Measurements from ENCODE around the gene ERH.

ERH gene

GRCh38 chr14:69355154-69355597, 42.9 kb downstream of the ERH start:
- no peak for DNase-seq

- peak; percentile 59 to 72 for DNase-seq
Measured at GRCh38 chr14:69354383-69355153, 43.5 kb downstream of the ERH start.

GRCh38 chr14:69353168-69353567, 44.9 kb downstream of the ERH start:
- no peak for DNase-seq

GRCh38 chr14:69351911-69352310, 46.2 kb downstream of the ERH start:
- DNase-seq, result no peak

GRCh38 chr14:69351385-69351784, 46.7 kb downstream of the ERH start:
- no peak for DNase-seq

GRCh38 chr14:69350892-69351291, 47.2 kb downstream of the ERH start:
- no peak for DNase-seq

GRCh38 chr14:69349091-69349777, 48.9 kb downstream of the ERH start:
- DNase-seq, result no peak

- no peak for DNase-seq
Measured at GRCh38 chr14:69346710-69347109, 51.4 kb downstream of the ERH start.

GRCh38 chr14:69345402-69345801, 52.7 kb downstream of the ERH start:
- no peak for DNase-seq

- no peak for DNase-seq
Measured at GRCh38 chr14:69344171-69344570, 53.9 kb downstream of the ERH start.

- no peak for DNase-seq
Measured at GRCh38 chr14:69342928-69343525, 55.1 kb downstream of the ERH start.

GRCh38 chr14:69339426-69339825, 58.7 kb downstream of the ERH start:
- no peak for DNase-seq

GRCh38 chr14:69337984-69338383, 60.1 kb downstream of the ERH start:
- no peak for DNase-seq

GRCh38 chr14:69335371-69335771, 62.7 kb downstream of the ERH start:
- DNase-seq, result no peak

- no peak for DNase-seq
Measured at GRCh38 chr14:69334576-69334975, 63.5 kb downstream of the ERH start.

- no peak for DNase-seq
Measured at GRCh38 chr14:69333791-69334337, 64.2 kb downstream of the ERH start.

- DNase-seq, result no peak
Measured at GRCh38 chr14:69332782-69333395, 65.2 kb downstream of the ERH start.

- no peak for DNase-seq
Measured at GRCh38 chr14:69331206-69331605, 66.9 kb downstream of the ERH start.
